Measurements from ENCODE around the gene MEGF9.

The MEGF9 gene

GRCh38 chr9:120730654-120731514 lies 16.6 kb upstream of the MEGF9 start:
- no peak for DNase-seq

DNA sequence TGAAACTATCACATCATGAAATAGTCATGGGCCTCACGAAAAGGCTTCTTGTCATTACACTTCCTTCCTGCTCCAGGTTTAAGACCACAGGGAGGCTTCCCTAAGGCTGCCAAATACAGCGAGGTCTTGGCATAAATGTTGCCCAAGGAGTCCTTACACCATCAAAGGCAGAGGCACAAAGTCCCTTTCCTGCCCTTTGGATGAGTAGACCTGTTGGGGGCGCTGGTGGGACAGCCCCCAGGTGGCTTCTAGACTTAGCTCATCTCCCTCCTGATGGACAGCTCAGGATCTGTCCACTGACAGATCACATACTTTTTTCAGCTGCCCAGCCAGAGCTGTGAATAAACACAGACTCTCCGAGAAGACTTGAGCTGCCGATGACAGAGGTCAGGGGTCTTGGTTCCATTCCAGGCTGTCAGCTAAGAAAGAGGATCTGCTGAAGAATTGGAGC lies 15.5 kb upstream of the MEGF9 start:
- DNase-seq: no peak

GRCh38 chr9:120726484-120726883 lies 12.2 kb upstream of the MEGF9 start:
- DNase-seq: no peak

- DNase-seq: no peak
Measured at GRCh38 chr9:120725907-120726306, 11.6 kb upstream of the MEGF9 start.

- DNase-seq: no peak
Measured at GRCh38 chr9:120724757-120725400, 10.6 kb upstream of the MEGF9 start.

DNA sequence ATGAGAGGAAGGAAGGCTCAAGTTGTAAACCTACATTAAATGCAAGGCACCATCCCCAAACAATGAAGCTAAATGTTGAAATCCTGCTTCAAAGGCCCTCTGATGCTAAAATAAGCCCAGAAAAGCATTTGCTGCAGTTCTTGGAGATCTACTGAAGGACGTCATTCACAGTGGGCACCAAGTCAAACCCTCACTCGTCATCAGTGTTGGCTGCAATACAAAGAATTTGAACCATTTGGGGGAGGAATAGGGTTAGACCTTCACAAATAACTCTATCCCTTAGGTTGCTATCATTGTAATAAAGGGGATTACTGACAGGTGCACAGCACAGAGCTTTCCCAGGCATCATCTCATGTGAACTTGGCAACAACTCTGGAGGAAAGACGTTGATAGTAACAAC lies 9.3 kb upstream of the MEGF9 start:
- no peak for DNase-seq

DNA sequence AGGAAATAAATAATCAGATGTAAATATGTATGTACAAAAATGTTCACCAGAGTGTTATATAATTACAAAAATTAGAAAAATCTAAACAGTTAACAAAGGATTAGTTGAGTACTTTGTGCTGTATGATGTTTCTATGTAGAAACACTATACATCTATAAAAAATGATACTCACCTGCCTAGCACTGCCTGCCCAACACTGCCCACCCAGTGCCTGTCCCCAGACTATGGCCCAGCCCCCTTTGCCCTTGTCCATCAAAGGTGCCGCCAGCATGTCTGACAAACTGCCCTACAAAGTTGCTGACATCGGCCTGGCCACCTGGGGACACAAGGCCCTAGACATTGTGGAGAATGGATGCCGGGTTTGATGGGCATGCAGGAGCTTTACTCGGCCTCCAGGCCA lies 6.1 kb upstream of the MEGF9 start:
- DNase-seq: no peak

DNA sequence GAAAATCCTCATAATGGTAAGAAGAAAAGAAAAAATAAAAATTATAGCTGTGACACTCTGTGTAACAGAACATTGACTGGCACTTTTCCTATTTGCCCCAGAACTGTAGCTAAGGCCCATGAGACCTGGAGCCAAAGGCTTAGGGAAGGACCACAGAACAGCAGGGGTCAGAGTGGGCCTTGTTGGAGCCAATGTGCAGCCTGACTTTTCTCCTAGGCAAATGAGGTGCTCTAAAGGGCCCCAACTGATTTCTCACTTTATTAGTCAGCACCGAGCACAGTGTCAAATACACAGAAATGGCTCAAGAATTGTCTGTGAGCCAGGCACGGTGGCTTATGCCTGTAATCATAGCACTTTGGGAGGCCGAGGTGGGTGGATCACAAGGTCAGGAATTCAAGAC lies 4.0 kb upstream of the MEGF9 start:
- no peak for DNase-seq

DNA sequence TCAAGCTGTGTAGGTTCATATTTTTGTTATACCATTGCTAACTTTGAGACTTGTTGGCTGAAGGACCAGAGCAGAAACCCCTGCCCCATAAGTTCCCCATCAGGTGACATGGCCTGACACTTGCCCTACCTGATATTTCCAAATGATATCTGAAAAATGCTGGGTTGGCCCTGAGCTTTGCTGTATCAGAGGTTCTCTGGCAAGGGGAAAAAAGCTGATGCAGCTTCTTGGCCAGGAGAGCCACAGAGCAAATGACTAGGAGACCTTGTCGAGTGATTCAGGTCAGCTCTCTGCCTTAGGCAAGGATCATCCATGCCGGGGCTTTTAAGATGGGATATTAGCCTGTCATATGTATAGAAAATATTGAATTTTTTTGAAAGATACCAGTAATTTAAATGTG lies 2.9 kb upstream of the MEGF9 start:
- DNase-seq: no peak

DNA sequence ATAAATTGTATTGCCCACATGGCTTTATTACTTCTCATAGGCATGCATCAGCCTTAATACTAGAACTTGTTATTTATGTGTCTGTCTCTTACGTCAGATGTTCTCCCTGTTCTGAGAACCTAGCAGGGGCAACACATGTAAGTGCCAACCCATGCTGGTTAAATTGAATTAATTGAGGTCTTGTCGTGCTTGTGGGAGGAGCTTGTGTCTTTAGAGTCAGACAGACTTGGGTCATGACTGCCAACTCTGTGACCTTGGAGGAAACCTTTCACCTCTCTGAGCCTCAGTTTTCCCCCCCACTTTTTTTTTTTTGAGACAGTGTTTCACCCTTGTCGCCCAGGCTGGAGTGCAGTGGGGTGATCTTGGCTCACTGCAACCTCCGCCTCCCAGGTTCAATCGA lies 2.2 kb upstream of the MEGF9 start:
- DNase-seq: no peak

DNA sequence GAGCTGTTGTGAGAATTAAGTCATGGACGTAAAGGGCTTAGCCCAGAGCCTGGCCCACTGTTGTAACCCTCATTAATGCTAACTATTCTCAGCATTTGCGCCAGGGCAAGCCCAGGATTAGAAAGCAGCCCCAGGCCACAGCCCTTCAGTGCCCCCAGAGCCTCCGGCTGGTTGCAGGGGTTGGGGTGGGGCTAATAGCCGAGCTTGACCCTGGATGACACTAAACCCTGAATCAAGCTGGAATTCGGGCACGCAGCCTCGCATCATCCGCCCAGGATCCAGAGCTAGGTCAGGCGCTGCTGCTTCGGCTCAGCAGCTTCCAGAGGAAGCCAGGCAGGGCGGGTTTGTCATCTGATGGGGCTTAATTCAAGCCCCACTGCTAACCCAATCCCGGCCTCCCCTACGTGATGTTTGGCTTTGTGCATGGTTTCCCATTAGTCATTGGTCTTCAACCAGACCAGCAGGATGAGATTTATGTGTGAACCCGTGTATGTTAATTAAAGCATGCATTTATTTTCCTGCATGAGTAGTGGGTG lies 1.2 kb upstream of the MEGF9 start:
- no peak for DNase-seq

DNA sequence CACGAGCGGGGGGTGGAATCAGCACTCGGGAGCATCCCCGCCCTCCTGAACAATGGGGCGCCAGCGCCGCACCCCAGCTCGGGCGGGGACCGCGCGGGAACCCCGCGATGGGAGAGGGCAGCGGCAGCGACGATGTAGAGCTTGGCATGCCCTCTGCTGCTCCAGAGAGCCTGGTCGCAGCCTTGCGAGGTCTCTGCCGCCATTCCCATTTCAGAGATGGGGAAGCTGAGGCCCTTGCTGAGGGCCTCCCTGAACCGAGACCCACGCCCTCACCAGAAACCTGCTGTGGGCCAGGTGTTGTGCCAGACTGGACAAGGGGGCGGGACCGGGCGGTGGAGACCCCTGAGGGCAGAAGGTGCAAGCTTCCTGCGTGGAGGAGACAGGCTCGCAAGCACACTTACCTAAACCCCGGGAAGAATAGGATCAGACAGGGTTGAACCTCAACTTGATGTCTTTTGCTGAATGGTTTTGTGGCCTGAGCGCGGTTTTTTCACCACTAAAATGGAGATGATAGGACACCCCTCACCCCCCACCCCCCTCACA lies 647 bp upstream of the MEGF9 start:
- DNase-seq: no peak

GRCh38 chr9:120713257-120714087 lies 798 bp downstream of the MEGF9 start:
- DNase-seq: no peak

DNA sequence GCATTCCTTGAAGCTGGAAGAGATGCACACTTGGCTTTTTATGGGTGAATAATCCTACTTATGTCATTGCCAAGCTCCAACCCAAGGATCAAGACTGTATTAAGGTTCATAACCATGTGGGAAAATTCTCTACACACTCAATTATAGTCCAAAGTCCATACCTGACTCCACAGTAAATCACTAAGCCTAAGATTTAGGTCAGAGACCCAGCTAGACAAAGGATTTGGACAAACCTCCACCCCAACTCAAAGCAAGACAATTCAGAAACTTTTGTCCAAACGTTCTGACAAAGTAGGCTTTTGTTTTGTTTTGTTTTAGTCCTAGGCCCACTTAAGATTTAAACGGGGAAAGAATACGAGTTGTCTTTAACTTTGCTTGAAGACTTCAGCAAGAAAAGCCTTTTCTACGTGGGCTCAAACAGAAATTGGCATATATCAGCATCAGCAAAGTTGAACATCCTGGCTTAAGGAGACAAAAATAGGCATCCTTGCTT lies 1.7 kb downstream of the MEGF9 start:
- no peak for DNase-seq

- DNase-seq: no peak
Measured at GRCh38 chr9:120711841-120712538, 2.3 kb downstream of the MEGF9 start.

DNA sequence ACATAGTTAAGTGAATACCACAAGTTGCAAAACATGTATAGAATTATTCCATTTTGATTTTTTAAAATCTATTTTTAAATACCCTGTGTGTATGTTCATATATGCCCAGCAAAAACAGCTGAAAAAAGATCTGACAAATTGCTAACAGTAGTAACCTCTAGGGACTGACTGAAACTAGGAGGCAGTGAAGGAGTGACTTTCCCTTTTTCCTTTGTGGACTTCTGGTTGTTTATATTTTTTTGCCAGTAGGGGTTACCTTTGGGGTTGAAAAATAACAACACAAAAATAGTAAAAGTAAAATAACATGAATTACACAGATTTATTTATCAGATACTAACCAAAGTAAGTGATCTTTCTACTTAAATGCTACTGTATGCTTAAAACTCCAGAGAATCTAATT lies 2.9 kb downstream of the MEGF9 start:
- DNase-seq: no peak

DNA sequence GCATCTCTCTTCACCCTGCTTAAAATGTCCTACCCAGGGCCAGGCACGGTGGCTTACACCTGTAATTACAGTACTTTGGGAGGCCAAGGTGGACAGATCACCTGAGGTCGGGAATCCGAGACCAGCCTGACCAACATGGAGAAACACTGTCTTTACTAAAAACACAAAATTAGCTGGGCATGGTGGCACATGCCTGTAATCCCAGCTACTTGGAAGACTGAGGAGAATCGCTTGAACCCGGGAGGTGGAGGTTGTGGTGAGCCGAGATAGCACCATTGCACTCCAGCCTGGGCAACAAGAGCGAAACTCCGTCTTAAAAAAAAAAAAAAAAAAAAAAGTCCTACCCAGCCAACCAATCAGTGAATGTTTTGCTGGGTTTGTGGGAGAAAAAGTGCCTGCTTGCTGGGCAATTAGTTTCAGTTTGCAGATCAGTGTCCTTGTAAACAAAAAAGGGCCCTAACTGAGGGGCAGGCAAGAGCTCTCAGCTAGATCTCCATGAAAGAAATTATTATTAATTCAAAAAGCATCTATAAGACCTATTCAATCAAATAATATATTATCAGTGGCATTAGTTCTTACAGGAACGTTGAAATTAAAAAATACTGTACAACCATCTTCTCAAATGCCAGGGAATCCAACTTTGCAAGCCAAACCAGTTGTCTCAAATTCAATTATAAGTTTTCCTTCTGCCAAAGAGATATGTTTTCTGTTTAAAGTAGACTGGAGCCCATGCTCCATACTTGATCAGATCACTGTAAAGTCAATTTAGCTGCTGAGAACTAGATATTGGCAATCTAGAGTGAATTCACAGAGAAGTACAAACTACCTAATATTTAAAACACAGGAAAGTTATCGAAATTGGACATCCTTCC lies 3.9 kb downstream of the MEGF9 start:
- DNase-seq: no peak

DNA sequence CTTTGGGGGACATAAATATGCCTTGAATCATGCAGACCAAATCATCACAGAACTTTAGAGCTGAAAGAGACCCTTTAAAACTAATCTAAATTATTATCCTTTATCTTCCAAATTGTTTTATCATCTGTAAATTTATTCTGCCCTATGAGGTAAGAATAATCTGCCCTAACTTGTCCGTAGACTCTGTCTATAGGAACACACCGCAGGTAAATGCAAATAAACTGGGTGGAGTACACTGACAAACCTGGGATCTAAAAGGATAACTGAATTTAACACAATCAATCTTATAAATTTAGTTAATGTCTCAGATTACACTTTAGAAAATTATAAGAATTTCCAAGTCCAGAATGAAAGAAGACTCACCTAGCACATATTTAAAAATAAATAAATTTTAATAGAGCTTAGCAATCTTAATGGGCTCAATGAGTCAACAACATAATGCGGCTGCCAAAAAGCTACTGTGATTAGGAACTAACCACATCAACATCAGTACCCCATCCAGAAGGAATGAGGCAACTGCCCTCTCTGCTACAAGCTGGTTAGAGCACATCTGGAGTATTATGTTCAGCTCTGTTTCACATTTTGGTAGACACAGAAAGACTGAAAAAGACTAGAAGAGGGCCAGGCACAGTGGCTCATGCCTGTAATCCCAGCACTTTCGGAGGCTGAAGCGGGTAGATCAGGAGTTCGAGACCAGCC lies 5.6 kb downstream of the MEGF9 start:
- no peak for DNase-seq

- no peak for DNase-seq
Measured at GRCh38 chr9:120707170-120707569, 7.1 kb downstream of the MEGF9 start.

GRCh38 chr9:120705174-120705573 lies 9.1 kb downstream of the MEGF9 start:
- DNase-seq: no peak

DNA sequence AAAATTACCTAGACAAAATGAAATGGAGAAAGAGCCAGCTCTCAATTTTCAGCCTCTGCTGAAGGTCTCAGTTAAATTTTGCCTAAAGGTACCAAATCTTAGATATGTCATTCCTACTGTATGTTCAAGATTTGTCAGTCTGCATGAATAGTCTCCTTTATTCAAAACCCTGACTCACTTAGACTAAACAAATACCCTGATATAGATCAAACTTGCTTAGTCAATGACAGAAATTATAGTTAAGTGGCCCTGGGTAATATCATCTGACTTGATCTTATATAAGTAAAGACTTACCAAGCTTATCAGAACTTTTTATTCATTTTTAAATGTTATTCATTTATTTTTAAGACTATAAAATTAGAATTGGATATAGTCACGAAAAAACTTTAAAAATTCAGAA lies 12.2 kb downstream of the MEGF9 start:
- DNase-seq: no peak

Data from NCI-H345 (cell line).